NCI-H2171 (cell line): ENCODE measurements around the gene OSBPL8.
"Not testable (repeated sequence)": the region's sequence is repeated elsewhere in the genome, so short reads cannot be mapped to it uniquely, and the experiment has no call there.

Experiments
- DNase-seq: peaks from one replicate; lab custom pipeline; 2025; lab: John Stamatoyannopoulos, UW

OSBPL8 gene

GRCh38 chr12:76364131-76364530 is 195.4 kb downstream of the OSBPL8 start:
- not testable (repeated sequence) for DNase-seq

GRCh38 chr12:76360316-76360715 is 199.3 kb downstream of the OSBPL8 start:
- DNase-seq: no peak

GRCh38 chr12:76356071-76356470 is 203.5 kb downstream of the OSBPL8 start:
- DNase-seq: no peak

GRCh38 chr12:76348079-76348901 is 211.3 kb downstream of the OSBPL8 start, which contains the start of gene BBS10:
Gene BBS10 (minus strand): TSS chr12:76348415. CDS start chr12:76348358, 57 bp downstream.
- peak; percentile 91 for DNase-seq

- peak; percentile 6 for DNase-seq
Measured at GRCh38 chr12:76346798-76347420, 212.7 kb downstream of the OSBPL8 start.

- DNase-seq: no peak
Measured at GRCh38 chr12:76346236-76346635, 213.3 kb downstream of the OSBPL8 start.

GRCh38 chr12:76345569-76345968 is 214.0 kb downstream of the OSBPL8 start:
- no peak for DNase-seq

- no peak for DNase-seq
Measured at GRCh38 chr12:76341436-76342030, 218.0 kb downstream of the OSBPL8 start.

- no peak for DNase-seq
Measured at GRCh38 chr12:76340680-76341435, 218.7 kb downstream of the OSBPL8 start.

GRCh38 chr12:76337583-76337982 is 222.0 kb downstream of the OSBPL8 start:
- DNase-seq: no peak

- DNase-seq: no peak
Measured at GRCh38 chr12:76332606-76333005, 227.0 kb downstream of the OSBPL8 start.

GRCh38 chr12:76329606-76330005 is 230.0 kb downstream of the OSBPL8 start:
- DNase-seq: no peak

GRCh38 chr12:76329159-76329558 is 230.4 kb downstream of the OSBPL8 start:
- DNase-seq: no peak

GRCh38 chr12:76319595-76320319 is 239.8 kb downstream of the OSBPL8 start:
- DNase-seq: not testable (repeated sequence)

GRCh38 chr12:76318773-76319594 is 240.6 kb downstream of the OSBPL8 start:
- no peak for DNase-seq

- no peak for DNase-seq
Measured at GRCh38 chr12:76317976-76318375, 241.6 kb downstream of the OSBPL8 start.

GRCh38 chr12:76316468-76316867 is 243.1 kb downstream of the OSBPL8 start:
- no peak for DNase-seq

- DNase-seq: no peak
Measured at GRCh38 chr12:76313299-76313698, 246.3 kb downstream of the OSBPL8 start.

- DNase-seq: no peak
Measured at GRCh38 chr12:76312315-76312714, 247.3 kb downstream of the OSBPL8 start.

- DNase-seq: no peak
Measured at GRCh38 chr12:76311796-76312195, 247.8 kb downstream of the OSBPL8 start.

- DNase-seq: no peak
Measured at GRCh38 chr12:76310110-76310509, 249.5 kb downstream of the OSBPL8 start.
